ENCODE data around the gene ABCA4.

DNA sequence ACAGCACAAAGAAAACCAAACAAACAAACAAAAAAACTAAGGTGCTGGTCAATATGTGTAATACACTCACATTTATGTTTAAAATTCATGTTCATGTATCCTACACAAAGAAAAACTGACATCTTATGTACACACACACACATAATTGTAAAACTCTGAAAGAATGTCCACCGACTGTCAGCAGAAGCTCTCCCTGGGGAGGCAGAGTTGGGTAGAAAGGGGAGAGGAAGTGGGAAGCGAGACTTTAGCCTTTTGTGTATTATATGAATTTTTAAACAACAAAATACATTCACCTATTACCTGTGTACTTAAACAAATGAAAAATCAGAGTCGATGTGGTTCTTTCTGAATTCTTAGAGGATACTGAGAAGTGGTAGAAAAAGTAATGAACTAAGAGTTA, 88.3 kb downstream of the ABCA4 start:
- TF ChIP-seq, protein P1, sequence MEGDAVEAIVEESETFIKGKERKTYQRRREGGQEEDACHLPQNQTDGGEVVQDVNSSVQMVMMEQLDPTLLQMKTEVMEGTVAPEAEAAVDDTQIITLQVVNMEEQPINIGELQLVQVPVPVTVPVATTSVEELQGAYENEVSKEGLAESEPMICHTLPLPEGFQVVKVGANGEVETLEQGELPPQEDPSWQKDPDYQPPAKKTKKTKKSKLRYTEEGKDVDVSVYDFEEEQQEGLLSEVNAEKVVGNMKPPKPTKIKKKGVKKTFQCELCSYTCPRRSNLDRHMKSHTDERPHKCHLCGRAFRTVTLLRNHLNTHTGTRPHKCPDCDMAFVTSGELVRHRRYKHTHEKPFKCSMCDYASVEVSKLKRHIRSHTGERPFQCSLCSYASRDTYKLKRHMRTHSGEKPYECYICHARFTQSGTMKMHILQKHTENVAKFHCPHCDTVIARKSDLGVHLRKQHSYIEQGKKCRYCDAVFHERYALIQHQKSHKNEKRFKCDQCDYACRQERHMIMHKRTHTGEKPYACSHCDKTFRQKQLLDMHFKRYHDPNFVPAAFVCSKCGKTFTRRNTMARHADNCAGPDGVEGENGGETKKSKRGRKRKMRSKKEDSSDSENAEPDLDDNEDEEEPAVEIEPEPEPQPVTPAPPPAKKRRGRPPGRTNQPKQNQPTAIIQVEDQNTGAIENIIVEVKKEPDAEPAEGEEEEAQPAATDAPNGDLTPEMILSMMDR (IDR thresholded peaks at IDR 0.05): no peak
- TF ChIP-seq POLR2A (IDR thresholded peaks at IDR 0.05): no peak
